ENCODE data around the gene LIN28B.
"Not testable (repeated sequence)": the region's sequence is repeated elsewhere in the genome, so short reads cannot be mapped to it uniquely, and the experiment has no call there.

Gene LIN28B

GRCh38 chr6:105078386-105078708 is 121.4 kb downstream of the LIN28B start:
- DNase-seq (ENCODE audit: insufficient read length, low spot score) (no peak), FAIRE-seq (no peak)
- no peak for TF ChIP-seq CTCF (IDR thresholded peaks at IDR 0.05; ENCODE audit: insufficient read depth, missing control alignments)

- no peak for FAIRE-seq
- no peak for DNase-seq (ENCODE audit: insufficient read length, low spot score)
- TF ChIP-seq CTCF (IDR thresholded peaks at IDR 0.05; ENCODE audit: insufficient read depth, missing control alignments): no peak
Measured at GRCh38 chr6:105080279-105080678, 123.4 kb downstream of the LIN28B start.

- FAIRE-seq; DNase-seq (ENCODE audit: insufficient read length, low spot score): not testable (repeated sequence)
Measured at GRCh38 chr6:105081662-105082061, 124.8 kb downstream of the LIN28B start.

GRCh38 chr6:105087571-105088211 is 130.8 kb downstream of the LIN28B start:
- DNase-seq (ENCODE audit: insufficient read length, low spot score) (no peak), FAIRE-seq (peak; percentile 95)
- TF ChIP-seq CTCF (IDR thresholded peaks at IDR 0.05; ENCODE audit: insufficient read depth, missing control alignments): peak; percentile 88

- no peak for TF ChIP-seq CTCF (IDR thresholded peaks at IDR 0.05; ENCODE audit: insufficient read depth, missing control alignments)
- FAIRE-seq (no peak), DNase-seq (ENCODE audit: insufficient read length, low spot score) (no peak)
Measured at GRCh38 chr6:105091140-105091829, 134.4 kb downstream of the LIN28B start.

- TF ChIP-seq CTCF (IDR thresholded peaks at IDR 0.05; ENCODE audit: insufficient read depth, missing control alignments): no peak
- no peak for DNase-seq (ENCODE audit: insufficient read length, low spot score)
- FAIRE-seq: no peak
Measured at GRCh38 chr6:105094133-105094640, 137.3 kb downstream of the LIN28B start.

GRCh38 chr6:105095139-105095538 is 138.2 kb downstream of the LIN28B start:
- no peak for TF ChIP-seq CTCF (IDR thresholded peaks at IDR 0.05; ENCODE audit: insufficient read depth, missing control alignments)
- FAIRE-seq: no peak

More at GRCh38 chr6:105095139-105095538, 138.2 kb downstream of the LIN28B start:
- DNase-seq (ENCODE audit: insufficient read length, low spot score): no peak

Measured in D721Med (cell line).